GM21717 (cell line): ENCODE data around the gene GRIK2.
"Not testable (repeated sequence)": the region's sequence is repeated elsewhere in the genome, so short reads cannot be mapped to it uniquely, and the experiment has no call there.

Experiments used
- ATAC-seq: cut with Tn5 transposase; IDR thresholded peaks from one replicate; pipeline ENCODE4 v1.9.1; 2021; ENCODE audit warnings: mild to moderate bottlenecking, moderate library complexity; ENCODE audit not compliant: unreplicated experiment

Gene GRIK2

GRCh38 chr6:101608703-101609102 lies 215.2 kb downstream of the GRIK2 start:
- no peak for ATAC-seq

DNA sequence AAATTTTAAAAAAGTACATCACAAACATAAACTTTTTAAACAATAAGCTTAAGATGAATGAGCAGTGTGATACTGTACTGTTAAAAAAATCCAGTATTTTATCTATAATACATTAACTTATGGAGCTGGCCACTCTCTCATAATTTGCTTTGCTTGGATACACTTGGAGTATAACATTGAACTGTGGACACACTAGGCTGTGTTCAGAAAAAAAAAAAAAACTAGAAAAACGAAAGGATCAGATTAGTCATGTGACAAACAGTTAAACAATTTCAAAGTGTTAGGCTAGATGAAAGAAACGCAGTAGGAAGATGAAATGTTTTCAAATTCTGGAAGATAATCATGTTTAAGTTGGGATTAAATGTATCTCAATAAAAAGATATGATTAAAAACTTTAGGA lies 220.0 kb downstream of the GRIK2 start:
- ATAC-seq = no peak

DNA sequence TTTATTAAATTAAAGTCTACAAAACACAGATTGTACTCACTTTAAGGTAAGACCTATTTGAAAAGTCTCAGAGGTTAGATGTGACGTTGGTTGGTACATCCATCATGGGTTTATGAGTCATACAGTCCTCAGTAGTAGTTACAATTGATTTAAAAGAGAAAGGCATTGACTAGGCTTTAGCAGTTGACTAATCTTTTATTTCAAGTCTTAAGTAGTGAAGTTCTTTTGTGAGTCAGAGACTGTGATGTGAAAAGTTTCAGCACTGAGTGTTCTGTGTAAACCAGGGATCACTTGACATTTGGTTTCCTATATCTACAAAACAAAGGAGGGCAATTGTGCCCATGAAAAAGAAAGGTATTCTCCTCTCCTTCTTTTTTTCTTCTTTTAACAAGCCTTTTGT lies 221.3 kb downstream of the GRIK2 start:
- ATAC-seq = no peak

- no peak for ATAC-seq
Observed at GRCh38 chr6:101626269-101626668, 232.8 kb downstream of the GRIK2 start.

DNA sequence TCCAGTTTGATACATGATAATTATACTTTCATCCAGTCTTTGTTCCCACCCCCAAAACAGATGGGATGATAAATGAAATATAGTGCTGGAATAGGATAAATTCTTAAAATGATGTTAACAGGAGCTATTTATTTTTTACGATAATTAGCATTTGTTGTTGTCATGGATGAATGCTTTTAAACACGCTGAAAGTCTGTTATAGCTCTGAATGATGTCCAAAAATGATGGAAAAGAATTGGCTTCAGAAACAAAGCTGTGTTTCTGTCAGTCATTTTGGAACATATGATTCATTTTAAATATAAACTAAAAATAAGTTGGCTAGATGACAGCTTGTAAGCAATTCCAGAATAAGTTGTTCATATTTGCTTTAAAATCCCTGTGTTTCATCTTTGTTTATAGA lies 237.4 kb downstream of the GRIK2 start:
- ATAC-seq = no peak

GRCh38 chr6:101633081-101633480 lies 239.6 kb downstream of the GRIK2 start:
- no peak for ATAC-seq

DNA sequence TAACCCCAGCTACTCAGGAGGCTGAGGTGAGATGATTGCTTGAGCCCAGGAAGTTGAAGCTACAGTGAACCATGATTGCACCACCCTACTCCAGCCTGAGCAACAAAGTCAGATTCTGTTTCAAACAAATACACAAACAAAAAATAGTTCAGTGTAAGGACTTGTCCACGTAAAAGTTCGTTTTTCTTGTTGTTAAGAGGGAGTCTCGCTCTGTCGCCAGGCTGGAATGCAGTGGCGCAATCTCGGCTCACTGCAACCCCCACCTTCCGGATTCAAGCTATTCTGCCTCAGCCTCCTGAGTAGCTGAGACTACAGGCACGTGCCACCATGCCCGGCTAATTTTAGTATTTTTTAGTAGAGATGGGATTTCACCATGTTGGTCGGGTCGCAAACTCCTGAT lies 245.4 kb downstream of the GRIK2 start:
- not testable (repeated sequence) for ATAC-seq

GRCh38 chr6:101640131-101640530 lies 246.6 kb downstream of the GRIK2 start:
- ATAC-seq = no peak

DNA sequence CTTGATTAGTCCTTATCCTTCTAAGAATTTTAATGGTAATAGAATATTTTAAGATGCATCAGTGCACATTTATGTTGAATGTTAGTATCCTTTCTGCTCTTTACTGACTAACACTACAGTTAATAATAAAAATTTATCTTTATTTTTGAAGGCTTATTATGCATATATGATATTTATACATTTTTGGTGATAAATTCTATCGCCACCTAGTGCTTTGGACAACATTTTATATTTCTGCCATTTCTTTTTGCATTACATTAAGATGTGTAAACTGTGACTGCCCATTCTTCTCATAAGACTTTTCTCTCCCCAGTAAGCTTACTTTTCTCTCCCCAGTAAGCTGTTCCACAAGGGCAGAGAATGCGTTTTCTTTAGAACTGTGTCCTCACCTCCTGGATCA lies 252.3 kb downstream of the GRIK2 start:
- no peak for ATAC-seq

DNA sequence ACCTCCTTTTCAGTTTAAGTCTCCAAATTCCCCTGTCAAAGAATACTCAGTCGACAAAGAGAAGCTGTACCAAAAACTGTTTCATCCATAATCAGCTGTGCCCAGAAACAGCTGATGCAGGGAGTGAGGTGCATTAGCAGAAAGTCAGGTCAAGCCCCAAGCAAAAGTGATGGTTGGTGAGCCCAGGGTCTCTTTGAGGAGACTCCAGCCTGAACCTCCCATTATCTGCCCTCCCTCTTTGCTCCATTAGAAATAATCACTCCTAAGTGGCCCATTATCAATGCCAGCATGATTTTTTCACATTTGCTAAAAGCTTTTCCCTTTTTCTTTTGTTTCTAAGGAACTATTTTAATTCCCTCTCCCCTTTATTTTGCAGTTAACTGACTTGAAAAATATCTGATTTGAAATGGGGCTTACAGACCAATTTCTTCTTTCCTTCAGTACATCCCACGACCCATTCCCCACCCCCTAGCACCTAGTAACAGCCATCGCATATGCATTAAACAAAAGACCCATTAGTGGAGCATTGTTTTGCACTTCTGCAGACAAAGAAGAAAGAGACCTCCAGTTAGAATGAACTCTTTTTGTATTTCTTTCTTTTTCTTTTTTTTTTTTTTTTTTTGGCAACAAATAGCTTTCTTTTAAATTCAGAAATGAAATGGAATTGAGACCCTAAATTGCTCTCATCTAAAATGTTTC lies 257.0 kb downstream of the GRIK2 start:
- ATAC-seq = no peak

DNA sequence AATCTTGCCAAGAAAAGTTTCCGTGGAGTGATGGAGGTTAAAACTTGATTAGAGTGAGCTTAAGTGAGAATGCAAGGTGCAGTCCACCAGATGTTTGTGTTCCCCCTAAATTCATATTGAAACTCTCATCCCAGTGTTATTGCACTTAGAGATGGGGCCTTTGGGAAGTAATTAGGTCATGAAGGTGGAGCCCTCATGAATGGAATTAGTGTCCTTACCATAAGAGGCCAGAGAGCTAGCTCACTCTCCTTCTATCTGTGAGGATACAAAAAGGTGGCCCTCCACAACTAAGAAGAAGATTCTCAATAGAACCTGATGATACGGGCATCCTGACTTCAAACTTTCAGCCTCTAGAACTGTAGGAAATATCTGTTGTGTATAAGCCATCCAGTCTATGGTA lies 258.6 kb downstream of the GRIK2 start:
- ATAC-seq = no peak

DNA sequence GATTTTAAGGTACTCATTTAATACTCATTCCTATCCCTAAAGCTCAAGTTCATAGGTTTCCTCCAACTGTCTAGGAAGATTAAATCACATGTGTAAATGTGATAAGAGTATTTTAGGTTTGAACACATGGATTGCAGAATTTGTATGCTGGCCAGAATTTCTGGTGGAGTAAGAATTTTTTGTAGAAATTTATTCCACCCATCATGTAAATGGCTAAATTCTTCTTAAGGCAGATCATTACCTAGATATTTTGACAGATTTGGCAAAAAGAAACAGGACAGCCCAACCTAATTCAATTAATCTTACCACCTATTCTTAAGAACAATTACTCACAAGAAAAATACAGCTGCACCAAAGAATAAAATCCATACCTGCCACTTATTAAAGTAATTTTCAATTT lies 261.6 kb downstream of the GRIK2 start:
- no peak for ATAC-seq

DNA sequence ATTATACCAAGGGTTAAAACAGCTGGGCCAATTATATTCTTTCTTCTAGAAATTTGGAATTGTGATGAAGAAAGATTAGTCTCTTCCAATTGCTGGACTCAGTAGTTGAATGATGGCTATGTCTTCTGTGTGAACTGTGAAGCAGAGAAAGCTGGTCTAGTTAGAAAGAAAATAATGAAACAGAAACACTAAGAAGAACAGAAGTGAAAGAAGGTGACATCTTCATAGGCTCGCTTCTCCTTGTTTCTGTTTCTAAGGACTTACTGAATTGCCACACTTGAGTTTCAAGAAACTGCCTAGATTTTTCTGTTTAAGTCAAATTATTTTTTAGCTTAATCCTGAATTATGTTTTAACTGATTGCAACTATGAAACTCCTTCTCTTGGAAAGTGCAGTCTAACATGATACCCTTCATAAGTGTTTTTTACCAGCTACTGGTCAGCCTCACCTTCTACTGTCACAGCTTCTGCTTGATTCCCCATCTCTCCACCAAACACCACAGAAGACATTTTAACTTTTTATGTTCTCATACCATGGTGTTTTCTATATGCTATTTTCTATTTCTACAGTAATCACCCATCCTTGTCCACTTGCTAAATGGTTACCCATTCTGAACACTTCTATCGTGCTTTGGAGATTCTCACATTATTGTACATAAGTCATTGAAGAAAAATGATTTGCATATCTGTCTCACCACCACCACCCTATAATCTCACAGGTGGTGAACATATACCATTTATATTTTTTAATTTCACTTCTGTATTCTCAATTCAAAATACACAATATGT lies 268.8 kb downstream of the GRIK2 start:
- peak; percentile 99 for ATAC-seq

GRCh38 chr6:101663100-101663499 lies 269.6 kb downstream of the GRIK2 start:
- no peak for ATAC-seq

- no peak for ATAC-seq
Observed at GRCh38 chr6:101666256-101666655, 272.7 kb downstream of the GRIK2 start.

- ATAC-seq = no peak
Observed at GRCh38 chr6:101668496-101669030, 275.1 kb downstream of the GRIK2 start.

DNA sequence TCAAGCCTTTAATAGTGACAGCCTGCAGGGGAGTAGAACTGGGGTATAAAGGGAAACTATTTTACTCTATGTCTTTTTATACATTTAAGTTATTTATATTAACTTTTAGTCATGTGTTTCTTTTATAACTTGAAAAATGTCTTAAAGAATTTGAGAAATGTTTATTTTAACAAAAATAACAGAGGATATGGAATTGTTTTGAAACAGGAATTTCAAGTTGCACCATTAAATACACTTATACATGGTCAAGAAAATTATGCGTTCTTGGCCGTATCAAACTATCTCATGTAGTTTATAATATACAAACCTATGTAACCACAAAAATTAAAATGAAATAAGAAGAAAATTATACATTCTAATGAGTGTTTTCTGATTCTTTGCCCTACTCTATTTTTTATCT lies 282.7 kb downstream of the GRIK2 start:
- ATAC-seq = no peak

DNA sequence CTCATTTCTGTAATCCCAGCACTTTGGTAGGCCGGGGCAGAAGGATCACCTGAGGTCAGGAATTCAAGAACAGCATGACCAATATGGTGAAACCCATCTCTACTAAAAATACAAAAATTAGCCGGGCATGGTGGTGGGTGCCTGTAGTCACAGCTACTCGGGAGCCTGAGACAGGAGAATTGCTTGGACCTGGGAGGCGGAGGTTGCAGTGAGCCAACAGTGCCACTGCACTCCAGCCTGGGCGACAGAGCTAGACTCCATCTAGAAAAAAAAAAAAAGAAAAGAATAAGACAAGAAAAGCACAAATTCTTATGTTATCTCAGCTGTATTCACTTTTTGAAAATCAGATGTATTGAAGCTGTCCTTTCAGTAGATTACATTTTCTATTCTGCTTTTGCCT lies 289.4 kb downstream of the GRIK2 start:
- ATAC-seq = no peak

GRCh38 chr6:101683884-101684283 lies 290.4 kb downstream of the GRIK2 start:
- no peak for ATAC-seq

- no peak for ATAC-seq
Observed at GRCh38 chr6:101686653-101687052, 293.1 kb downstream of the GRIK2 start.

DNA sequence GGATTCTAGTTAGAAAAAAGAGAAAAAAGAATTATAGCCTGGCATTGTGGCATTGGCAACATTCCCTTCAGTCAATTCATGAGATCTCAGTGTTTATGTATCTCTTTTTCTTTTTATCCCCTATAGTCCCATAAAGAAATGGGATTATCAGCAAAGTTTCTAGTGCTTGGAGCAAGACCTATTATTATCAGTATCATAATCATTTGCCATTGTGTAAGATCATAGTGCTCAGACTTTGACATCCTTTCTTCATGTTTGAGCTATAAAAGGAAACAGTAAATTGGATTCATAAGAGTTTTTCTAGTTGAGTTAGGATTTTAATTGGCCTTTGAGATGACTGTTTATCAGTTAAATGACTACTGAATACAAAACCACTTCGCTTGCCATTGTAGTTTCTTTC lies 295.6 kb downstream of the GRIK2 start:
- no peak for ATAC-seq

GRCh38 chr6:101689695-101690094 lies 296.2 kb downstream of the GRIK2 start:
- ATAC-seq = no peak
